IPS-NIHi11 (cell line): Measurements from ENCODE around the gene TMEM208.
A peak's percentile ranks its signal among the peaks of the same experiment; 100 is the strongest.

Experiments used
- DNase-seq: peaks from one replicate; pipeline ENCODE4 v3.0.0; 2012; ENCODE audit warnings: mixed read lengths, low spot score

TMEM208 gene

DNA sequence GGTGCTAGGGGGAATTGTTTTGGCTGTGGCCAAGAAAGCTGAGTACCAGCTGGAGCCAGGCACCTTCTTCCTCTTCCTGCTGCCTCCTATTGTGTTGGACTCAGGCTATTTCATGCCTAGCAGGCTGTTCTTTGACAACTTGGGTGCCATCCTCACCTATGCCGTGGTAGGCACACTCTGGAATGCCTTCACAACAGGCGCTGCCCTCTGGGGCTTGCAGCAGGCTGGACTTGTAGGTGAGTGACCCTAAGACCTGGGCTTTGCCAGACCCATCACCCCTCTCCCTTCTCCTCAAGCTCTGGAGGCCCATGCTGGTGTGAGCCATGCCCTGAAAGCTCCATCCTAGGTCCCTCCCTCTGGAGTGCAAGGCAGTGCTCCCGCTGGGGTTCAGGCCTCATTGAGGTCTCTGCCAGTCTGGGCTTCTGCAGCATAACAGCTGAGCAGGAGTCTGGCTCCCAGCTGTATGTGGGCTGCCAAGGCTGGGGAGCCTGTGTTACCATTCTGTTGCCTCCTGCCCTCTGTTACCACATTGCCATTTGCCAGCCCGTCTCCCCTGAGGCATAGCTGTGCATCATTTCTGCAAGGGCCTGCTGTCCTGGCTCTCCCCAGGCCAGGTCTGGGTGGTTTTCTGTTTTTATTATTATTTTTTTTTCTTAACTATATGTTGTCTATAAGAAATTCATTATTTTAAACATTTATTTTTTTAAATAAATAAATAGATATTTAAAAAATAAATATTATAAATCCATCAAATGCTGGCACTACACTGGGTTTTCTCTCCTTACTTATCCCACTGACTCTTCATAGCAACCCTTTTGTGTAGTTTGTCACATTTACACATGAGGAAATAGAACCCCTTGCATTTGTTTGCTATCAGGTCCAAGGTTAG is 25.9 kb downstream of the TMEM208 start:
- DNase-seq: no peak

DNA sequence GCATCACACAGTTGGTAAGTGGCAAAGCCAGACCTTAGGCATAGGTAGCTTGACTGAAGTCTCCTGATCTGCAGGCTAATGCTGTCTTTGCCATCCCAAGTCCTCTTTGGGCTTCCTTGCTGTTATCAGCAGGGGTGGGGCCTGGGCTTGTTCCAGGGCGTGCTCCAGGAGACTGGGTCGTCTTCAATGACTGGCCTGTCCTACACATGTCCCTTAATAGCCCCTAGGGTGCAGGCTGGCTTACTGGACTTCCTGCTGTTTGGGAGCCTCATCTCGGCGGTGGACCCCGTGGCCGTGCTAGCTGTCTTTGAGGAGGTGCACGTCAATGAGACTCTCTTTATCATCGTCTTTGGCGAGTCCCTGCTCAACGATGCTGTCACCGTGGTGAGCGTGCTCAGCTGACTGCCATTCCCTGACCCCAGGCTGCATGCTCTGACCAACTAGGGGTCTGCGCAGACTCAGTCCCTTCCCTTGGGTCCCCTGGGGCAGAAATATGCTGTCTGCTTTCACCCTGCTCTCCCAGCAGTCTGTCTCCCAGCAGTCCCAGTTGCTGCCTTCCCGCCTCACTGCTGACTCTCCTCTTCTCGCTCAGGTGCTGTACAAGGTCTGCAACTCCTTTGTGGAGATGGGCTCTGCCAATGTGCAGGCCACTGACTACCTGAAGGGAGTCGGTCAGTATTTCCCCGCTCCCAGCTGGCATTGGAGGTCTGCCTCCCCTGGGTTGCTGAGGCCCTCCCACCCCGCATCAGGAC is 28.0 kb downstream of the TMEM208 start:
- DNase-seq: no peak

DNA sequence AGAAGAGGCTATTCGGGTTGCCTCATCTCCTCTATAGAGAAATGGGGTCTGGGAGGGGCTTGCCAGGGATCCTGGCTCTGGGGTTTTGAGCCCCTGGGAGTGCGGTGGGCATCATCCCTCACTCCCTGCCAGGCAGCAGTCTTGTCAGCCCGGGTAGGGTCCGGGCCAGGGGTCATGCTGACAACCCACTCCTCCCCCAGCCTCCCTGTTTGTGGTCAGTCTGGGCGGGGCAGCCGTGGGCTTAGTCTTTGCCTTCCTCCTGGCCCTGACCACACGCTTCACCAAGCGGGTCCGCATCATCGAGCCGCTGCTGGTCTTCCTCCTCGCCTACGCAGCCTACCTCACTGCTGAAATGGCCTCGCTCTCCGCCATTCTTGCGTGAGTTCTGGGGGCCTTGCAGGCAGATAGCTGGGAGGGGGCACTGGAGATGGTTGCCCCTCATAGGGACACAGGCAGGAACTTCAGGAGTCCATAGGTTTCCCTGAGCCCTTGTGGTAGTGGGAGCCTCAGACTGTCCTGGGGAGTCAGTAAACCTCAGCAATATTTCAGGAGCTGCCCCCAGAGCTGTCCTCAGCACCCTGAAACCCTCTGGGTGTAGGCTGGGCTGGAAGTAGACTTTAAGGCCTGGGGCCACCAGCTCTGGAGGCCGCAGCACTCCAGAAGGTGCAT is 28.8 kb downstream of the TMEM208 start:
- DNase-seq: no peak

DNA sequence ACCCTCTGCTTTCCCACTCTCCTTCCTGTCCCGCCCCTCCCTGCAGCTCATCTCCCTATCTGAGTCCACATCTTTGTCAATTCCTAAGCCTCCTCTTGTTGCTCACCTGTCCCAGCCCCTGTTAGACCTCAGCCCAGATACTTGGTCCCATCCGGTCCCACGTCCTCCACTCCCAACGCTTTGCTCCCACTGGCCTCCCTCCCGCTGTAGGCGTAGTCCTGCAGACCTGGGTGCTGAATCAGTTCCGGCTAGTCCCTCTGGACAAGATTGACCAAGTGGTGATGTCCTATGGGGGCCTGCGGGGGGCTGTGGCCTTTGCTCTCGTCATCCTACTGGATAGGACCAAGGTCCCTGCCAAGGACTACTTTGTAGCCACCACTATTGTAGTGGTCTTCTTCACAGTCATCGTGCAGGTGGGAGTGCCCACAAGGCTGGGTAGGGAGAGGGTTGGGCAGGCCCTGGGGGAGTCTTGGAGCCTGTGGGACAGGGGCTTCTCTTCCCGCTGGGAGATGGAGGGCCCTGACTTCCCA is 29.8 kb downstream of the TMEM208 start:
- DNase-seq: no peak

DNA sequence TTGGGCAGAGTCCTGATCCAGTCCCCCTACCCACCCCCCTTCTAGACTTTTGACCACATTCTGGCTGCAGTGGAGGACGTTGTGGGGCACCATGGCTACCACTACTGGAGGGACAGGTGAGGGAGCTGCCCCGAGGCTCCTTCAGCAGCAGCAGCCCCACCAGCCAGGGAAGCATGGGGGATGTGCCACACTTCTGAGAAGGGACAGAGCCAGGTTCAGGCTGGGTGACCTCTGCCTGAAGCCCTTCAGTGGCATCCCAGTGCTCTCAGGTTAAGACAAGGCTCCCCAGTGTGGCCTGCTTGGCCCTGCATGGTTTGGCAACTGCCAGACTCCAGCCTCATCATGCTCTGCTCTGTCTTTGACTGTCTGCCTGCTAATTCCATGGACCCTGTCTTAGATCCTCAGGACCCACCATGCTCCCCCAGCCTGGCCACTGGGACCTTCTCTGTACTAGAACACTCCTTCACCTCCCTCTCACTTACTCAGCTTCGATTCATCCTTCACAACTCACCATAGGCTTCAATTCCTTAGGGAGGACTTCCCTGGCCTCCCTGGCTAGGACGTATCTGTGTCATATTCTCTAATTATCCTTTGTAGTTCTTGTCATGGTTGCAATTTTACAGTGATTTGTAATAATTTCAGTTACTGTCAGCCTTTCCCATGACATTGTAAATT is 30.7 kb downstream of the TMEM208 start:
- DNase-seq: no peak

DNA sequence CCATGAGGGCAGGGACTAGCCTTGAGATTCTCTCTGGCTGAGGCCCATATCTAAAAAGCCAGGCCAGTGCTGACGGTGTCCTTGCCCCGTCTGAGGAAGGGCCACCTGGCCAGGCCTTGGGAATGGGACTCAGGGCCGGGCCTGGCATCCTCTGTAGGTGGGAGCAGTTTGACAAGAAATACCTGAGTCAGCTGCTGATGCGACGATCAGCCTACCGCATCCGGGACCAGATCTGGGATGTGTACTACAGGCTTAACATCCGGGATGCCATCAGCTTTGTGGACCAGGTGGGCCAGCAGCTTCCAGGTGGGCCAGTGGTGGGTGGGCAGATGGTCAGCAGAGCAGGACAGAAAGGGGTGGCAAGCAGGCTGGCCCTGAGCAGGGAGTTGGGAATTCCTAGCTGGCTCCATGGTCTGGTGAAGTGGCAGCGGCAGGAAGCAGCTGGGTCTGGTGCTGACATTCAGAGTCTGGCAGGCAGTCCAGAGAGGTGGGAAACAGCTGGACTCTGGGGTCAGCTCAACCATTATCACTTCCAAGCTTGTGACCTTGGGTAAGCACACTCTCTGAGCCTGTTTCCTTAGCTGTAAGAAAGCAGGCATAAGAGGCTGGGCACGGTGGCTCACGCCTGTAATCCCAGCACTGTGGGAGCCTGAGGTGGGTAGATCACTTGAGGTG is 31.4 kb downstream of the TMEM208 start:
- no peak for DNase-seq

DNA sequence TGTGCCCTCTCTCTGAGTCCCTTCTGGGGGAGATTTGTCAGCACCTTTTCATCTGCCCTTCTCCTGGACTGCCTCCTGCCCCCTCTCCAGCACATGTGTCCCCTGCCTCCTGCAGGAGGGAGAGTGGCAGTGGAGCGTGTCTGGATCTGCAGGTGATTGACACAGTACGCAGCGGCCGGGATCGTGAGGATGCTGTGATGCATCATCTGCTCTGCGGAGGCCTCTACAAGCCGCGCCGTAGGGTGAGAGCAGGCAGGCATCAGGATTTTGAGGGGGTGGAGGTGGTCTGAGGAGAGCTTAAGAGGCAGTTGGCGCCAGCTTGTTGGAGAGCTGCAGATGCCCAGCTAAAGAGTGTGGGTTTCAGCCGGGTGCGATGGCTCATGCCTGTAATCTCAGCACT is 32.8 kb downstream of the TMEM208 start:
- no peak for DNase-seq

DNA sequence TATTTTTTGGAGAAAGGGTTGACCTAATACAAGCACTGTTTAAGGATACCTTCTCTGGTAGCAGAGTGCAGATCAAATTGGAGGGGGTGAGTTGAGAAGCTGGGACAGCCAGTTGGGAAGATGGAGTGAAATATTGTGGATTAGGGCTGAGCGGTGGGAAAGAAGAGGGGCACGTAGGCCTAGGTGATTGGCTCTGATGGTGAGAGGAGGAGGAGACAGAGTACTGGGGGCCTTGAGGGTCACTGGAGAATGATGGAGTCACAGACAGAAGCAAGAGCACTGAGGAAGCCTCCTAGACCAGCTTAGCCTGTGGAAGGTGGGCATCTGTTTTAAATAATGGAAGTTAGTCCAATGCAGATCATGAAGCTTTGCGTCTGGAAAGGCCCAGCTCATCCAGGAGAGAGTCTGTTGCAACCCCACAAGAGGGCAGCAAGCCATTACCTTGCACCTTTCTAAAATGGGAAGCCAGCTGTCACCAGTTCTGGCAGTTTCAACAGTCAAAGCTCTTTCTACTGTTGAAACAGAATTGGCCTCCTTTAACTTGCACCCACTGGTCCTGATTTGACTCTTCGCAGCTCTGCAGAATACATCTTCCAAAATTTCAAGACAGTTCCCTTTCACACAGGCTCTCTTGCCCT is 33.6 kb downstream of the TMEM208 start:
- peak; percentile 62 for DNase-seq

DNA sequence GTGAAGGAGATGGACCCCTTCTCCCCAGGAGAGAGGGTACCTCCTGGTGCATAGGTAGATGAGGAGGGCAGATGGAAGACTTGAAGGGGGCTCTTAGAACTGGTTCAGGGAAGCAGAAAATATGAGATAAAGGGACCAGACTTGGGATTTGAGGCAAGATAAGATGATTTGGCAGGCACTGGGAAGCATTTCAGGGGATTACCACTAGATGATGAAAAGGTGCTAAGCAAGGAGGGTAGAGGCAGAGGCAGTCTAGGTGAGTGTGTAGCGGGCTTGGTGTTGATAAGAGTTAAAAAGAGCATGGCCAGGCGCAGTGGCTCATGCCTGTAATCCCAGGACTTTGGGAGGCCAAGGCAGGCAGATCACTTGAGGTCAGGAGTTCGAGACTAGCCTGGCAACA is 36.3 kb downstream of the TMEM208 start:
- no peak for DNase-seq

DNA sequence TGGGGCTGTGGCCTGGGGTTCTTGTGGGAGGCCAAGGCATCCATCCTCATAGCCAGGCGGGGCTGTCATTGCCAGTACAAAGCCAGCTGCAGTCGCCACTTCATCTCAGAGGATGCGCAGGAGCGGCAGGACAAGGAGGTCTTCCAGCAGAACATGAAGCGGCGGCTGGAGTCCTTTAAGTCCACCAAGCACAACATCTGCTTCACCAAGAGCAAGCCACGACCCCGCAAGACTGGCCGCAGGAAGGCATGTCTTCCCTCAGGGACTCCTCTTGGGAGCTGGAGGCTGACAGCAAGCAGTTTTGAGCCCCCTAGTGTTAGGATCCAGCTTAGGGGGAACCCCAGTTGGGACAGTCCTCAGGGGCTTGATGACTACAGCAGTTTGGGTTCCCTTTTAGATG is 37.3 kb downstream of the TMEM208 start:
- peak; percentile 34 for DNase-seq

DNA sequence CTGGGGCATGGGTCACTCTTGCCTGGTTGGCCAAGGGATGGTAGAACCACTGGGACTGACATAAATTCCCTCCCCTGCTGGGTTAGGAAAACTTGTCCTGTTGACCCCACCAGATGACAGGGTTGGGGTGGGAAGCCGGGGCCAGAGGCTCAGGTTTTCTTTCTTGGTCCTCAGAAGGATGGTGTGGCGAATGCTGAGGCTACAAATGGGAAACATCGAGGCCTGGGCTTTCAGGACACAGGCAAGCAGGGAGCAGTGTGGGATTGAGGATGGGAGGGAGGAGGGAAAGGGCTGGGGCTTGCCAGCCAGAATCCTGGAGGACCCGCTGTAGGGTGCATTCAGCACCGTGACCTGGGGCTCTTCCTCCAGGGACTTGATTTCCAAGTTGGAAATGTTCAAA is 37.9 kb downstream of the TMEM208 start:
- DNase-seq: no peak

DNA sequence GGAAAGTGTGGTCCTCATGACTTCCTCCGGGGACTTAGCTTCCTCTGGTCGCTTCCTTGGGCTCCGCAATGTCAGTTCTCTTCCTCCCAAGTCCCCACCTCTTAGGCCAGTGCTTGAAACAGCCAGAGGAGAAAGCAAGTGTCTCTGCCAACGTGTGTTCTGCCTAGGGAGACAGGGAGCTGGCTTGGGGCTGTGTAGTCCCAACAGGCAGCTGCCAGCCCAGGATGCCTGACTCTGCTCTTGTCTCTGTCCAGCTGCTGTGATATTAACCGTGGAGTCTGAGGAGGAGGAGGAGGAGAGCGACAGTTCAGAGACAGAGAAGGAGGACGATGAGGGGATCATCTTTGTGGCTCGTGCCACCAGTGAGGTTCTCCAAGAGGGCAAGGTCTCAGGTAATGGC is 38.9 kb downstream of the TMEM208 start:
- DNase-seq: no peak

DNA sequence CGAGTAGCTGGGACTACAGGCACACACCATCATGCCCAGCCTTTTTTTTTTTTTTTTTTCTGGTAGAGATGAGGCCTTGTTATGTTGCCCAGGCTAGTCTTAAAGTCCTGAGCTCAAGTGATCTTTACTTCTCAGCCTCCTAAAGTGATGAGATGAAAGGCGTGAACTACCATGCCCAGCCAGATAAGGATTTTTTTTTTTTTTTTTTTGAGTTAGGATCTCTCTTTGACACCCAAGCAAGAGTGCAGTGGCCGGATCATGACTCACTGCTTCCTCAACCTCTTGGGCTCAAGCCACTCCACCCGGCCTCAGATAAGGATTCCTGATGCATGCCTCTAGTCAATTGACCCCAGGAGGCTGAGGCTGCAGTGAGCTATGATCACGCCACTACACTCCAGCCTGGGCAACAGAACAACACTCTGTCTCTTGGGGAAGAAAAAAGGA is 41.2 kb downstream of the TMEM208 start:
- no peak for DNase-seq

DNA sequence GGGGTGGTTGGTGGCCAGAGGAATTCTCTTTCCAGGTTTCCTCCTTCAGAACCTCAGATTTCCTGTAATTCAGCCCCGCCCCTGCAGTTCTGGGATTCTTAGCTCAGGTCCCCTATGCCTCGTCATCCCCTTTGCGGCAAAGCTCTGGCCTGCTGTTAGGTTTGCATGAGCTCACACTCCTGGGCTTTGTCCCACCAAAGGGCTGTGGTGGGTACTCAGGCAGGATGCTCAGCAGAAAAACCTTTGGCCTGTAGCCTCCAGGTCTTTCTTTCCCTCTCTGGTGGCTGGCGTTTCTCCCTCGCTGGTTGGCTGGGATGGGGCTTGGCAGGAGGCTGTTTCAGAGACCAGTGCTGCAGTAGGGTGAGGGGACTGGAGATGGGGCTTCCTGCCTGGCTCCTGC is 42.8 kb downstream of the TMEM208 start:
- DNase-seq: no peak

DNA sequence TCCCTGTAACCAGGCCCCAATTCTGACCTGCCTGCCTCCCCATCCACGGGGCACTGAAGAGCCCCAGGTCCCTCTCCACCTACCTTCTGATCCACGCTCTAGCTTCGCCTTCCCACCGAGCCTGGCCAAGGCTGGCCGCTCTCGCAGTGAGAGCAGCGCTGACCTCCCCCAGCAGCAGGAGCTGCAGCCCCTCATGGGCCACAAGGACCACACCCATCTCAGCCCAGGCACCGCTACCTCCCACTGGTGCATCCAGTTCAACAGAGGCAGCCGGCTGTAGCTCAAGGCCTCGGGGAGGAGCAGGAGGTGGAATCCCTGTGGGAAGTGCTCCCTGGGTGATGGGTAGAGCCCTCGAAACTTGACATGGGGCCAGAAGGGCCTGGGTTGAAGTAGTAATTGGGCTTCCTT is 44.0 kb downstream of the TMEM208 start:
- DNase-seq: no peak

DNA sequence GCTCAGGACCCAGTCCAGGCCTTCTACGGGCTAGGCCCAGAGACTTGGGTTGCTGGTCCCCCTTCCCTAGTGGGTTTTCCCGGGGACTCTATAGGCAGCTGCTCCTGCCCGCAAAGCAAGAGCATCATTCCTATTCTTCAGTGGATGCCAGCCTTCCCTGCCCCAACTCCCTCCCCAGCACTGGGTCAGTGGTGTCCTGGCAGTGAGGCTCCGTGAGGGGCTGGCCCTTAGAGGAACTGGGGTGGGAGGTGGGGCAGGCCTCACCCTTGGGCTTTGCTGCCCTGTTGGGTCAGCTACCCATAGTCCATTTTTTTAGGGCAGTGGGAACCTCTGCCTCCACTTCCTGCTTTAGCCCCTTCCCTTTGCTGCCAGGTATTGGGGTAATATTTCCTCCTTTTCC is 44.5 kb downstream of the TMEM208 start:
- DNase-seq: no peak

DNA sequence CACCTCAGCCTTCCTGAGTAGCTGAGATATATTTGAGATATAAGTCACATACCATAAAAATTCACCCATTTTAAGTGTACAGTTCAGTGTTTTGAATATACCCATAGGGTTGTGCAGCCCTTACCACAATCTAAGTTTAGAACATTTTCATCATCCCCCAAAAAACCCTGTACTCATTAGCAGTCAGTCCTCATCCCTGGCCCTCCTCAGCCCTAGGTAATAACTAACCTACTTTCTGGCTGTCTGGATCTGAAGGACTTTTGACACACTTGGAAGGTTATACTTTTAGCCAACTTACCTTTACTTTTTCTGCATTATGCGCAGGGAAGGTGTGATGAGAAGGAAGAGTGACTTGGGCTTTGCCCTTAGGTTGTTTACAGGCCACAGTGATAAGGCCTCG is 48.4 kb downstream of the TMEM208 start:
- no peak for DNase-seq

DNA sequence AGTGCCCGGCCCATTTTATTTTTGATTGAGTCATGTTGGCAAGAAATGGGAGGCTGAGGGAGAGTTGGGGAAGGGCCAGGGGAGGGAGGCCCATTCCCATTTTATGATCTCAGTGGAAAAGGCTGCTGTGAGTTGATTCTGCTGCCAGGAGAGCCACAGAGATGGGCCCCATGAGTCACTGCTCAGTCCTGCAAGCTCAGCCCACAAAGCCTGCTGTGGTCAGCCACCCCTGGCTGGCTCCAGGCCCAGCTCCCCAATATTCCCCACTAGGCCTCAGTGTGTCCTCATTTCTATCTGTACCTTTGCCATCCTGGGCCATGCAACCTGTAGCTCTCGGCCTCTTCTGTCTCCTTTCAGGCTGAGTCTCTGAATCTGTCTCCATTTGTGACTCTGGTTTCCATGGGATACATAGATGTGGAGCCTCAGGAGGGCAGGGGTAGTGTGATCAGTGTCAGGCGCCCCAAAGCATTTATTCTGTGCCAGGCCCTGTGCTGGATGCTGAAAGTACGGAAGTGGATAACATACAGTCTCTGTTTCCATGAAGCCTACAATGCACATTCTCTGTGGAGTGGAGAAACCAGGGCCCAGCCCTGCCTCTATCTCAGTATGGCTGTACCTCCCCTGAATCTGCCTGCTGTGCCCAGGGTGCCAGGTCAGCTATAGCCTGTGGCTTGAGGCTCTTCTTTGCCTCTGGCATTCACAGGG is 50.5 kb downstream of the TMEM208 start:
- DNase-seq: no peak

DNA sequence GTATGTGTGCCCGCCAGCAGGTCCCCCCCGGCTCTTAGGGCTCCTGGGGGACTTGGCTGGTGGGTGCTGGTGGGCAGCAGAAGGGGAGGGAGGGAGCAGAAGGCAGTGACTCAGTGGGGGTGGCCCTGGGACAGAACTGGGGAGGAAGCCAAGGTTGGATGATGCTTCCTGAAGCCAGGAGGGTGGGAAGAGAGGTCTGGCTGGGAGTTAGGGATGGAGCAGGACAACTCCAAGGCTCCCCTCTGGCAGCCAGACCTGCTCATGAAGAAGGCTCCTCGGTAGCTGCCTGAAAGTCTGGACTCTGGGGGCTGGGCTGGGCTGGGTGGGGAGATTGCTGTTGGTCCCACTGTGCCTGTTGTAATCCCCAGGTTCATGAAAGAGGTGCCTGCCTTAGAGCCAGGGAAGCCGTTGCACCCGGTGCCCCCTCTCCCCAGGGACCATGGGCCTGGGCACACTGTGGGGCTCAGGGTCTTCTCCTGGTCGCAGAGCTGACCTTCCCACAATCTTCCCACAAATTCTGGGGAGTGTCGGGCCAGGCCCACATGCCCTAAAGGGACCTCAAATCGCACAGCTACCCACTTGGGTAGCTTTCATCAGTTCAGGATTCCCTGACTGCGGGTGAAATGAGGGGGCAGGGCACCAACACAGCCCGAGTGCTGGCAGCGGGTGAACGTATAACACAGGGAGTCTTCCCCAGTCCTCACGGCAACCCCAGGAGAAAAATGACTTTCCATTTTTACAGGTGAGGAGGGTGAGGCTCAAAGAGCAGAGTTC is 51.3 kb downstream of the TMEM208 start:
- no peak for DNase-seq
